G401 (cell line): Measurements from ENCODE around the gene PACSIN1. TPM values are rescaled to one million over a fixed set of nuclear protein-coding genes. Genes with fewer than 3 reads are reported as not detected.

Source experiments
- DNase-seq: peaks from one replicate; pipeline ENCODE4 v3.0.0-alpha.2; 2015; ENCODE audit warnings: low spot score
- in situ Hi-C: cut with HindIII; loops from 2 replicates; pipeline ENCODE4 v1.10.0; 2016; ENCODE audit warnings: low sequenced_read_pairs, mixed read lengths
- total RNA-seq: library from RNA; depleted of rRNA; stranded (reverse); fragments of >200 nt; shearing (Covaris generic); gene quantifications from 2 replicates; pipeline ENCODE4 v1.2.3, GENCODE V29; 2014

PACSIN1 gene
- total RNA-seq, 1 experiment from 2014 or later = not detected

- in situ Hi-C loops = no loop called here
- DNase-seq = no peak
Measured at GRCh38 chr6:34455831-34456230, 10.0 kb upstream of the PACSIN1 start.

- no peak for DNase-seq
- in situ Hi-C loops = no loop called here
Measured at GRCh38 chr6:34457382-34457741, 8.5 kb upstream of the PACSIN1 start.

- DNase-seq = no peak
- in situ Hi-C loops = no loop called here
Measured at GRCh38 chr6:34457742-34458735, 7.8 kb upstream of the PACSIN1 start.

GRCh38 chr6:34459899-34460593 lies 5.8 kb upstream of the PACSIN1 start:
- DNase-seq = peak; percentile 71
- in situ Hi-C loops = no loop called here

- no peak for DNase-seq
- in situ Hi-C loops = no loop called here
Measured at GRCh38 chr6:34460796-34461507, 4.9 kb upstream of the PACSIN1 start.

- in situ Hi-C loops = no loop called here
- no peak for DNase-seq
Measured at GRCh38 chr6:34462010-34462409, 3.9 kb upstream of the PACSIN1 start.

- in situ Hi-C loops = no loop called here
- DNase-seq = no peak
Measured at GRCh38 chr6:34462551-34462971, 3.3 kb upstream of the PACSIN1 start.

GRCh38 chr6:34463299-34463698 lies 2.6 kb upstream of the PACSIN1 start:
- no peak for DNase-seq
- in situ Hi-C loops = no loop called here

- in situ Hi-C loops = no loop called here
- no peak for DNase-seq
Measured at GRCh38 chr6:34463849-34464248, 2.0 kb upstream of the PACSIN1 start.

GRCh38 chr6:34466242-34467185 lies 638 bp downstream of the PACSIN1 start:
- in situ Hi-C loops = no loop called here
- peak; percentile 50 for DNase-seq

GRCh38 chr6:34468378-34468892 lies 2.6 kb downstream of the PACSIN1 start:
- in situ Hi-C loops = no loop called here
- no peak for DNase-seq

- in situ Hi-C loops = no loop called here
Measured at GRCh38 chr6:34469499-34469898, 3.6 kb downstream of the PACSIN1 start.

GRCh38 chr6:34472425-34472824 lies 6.5 kb downstream of the PACSIN1 start:
- in situ Hi-C loops = no loop called here
- DNase-seq = no peak

More at GRCh38 chr6:34469499-34469898, 3.6 kb downstream of the PACSIN1 start:
- no peak for DNase-seq

- in situ Hi-C loops = no loop called here
- DNase-seq = no peak
Measured at GRCh38 chr6:34473967-34474366, 8.1 kb downstream of the PACSIN1 start.

- in situ Hi-C loops = no loop called here
- DNase-seq = no peak
Measured at GRCh38 chr6:34474754-34475153, 8.9 kb downstream of the PACSIN1 start.

- DNase-seq = no peak
- in situ Hi-C loops = no loop called here
Measured at GRCh38 chr6:34475238-34475682, 9.4 kb downstream of the PACSIN1 start.

GRCh38 chr6:34475767-34476328 lies 10.0 kb downstream of the PACSIN1 start:
- no peak for DNase-seq
- in situ Hi-C loops = no loop called here

- DNase-seq = no peak
- in situ Hi-C loops = no loop called here
Measured at GRCh38 chr6:34476447-34476846, 10.6 kb downstream of the PACSIN1 start.
